GM19372 (cell line): ENCODE results near the gene UFSP2.
A peak's percentile ranks its signal among the peaks of the same experiment; 100 is the strongest.

Source experiments
- ATAC-seq: cut with Tn5 transposase; IDR thresholded peaks from one replicate; pipeline ENCODE4 v1.9.1; 2021; ENCODE audit warnings: mild to moderate bottlenecking, low read depth, moderate library complexity; ENCODE audit not compliant: unreplicated experiment

UFSP2 gene

GRCh38 chr4:185425647-185426352, at the start of gene UFSP2:
Gene UFSP2, minus strand, starts transcription at chr4:185425964. Its CDS starts 96 bp downstream, at chr4:185425868.
- peak; percentile 93 for ATAC-seq

GRCh38 chr4:185473247-185473646, 47.5 kb upstream of the UFSP2 start:
- no peak for ATAC-seq

DNA sequence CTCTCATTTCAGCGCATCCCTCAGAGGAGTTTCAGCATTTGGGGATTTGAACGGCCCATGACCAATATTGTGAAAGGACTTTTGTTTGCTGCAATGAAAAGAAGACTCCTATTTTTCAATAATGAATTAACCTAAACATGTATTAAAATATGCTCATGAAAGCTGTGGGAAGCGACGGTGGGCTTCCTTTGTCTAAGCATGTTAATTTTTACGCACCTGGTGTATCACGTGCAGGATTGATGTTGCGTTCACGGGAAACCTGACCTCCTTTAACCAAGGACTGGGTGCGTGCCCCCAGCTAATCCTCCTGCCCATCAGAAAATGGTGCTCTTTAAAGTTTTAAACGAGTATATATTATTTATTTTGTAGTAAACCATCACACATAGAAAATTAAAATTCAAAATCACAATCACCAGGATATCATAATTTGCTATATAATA, 46.4 kb upstream of the UFSP2 start:
- no peak for ATAC-seq

- ATAC-seq: peak; percentile 86
Observed at GRCh38 chr4:185471235-185472102, 45.7 kb upstream of the UFSP2 start, which contains the start of gene CCDC110. Gene CCDC110, minus strand, starts transcription at chr4:185471733. Its CDS starts 50 bp downstream, at chr4:185471683.

DNA sequence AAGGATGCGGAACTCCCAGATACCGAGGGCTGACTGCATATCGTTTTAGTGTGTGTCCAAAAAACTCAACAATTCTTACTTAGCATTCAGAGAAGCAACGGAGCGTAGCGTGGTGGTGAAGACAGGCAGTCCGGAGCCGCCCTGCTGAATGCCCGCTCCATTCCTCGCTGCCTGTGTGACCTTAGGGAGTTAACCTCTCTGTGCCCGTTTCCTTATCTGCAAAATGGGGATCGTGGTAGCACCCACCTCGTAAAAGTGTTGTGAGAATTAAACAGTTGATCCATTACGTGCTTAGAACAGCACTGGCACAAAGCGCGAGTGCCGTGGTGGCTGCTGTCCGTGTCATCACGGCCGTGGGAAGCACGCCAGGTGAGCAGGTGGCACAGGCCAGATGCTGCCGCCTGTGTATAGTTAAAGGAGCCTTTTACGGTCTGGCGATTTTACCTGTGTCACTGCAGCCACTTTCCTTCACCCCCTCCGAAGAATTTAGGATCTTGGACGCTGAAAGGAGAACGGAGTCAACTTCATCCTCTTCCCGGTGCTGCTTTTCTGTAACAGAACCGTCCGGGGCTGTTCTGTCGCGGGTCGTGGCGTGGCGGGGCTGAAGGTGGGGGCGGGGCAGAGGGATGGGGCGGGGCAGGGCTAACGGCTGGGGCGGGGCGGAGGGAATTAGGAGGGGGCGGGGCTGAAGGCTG, 44.9 kb upstream of the UFSP2 start:
- ATAC-seq: peak; percentile 11

GRCh38 chr4:185469580-185470154, 43.9 kb upstream of the UFSP2 start:
- no peak for ATAC-seq

DNA sequence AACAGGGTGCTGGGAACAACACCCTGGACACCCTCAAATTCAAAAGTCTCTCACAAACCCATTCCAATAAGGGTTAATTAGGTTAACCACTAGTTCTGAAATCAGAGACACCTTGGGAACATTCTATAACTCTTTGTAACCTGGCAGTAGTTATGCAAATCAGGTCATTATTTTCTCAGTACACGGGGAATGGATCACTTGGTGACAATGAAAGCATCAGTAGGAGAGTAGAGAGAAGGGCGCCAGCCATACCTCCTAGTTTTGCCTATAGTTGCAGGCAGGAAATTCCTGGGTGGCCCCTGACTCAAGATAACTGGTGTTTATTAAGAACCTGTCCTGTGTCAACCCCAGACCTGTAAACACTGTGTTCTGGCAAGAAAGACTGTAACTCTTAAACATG, 43.2 kb upstream of the UFSP2 start:
- no peak for ATAC-seq

DNA sequence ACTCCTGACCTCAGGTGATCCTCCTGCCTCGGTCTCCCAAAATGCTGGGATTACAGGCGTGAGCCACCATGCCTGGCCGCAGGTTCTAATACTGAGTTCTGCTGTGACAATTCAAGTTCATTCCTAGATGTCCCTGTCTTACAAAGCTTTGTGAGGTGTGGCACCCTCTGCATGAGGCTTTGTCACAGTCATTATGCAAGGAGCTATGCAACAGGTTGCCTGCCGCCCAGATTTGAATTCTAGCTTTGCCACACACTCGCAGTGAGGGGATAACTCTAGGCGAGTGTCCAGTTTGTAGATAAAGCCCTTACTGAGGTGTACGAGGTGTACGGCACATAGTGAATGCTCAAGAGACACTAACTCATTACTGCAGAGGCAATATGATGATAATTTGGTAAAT, 42.2 kb upstream of the UFSP2 start:
- ATAC-seq: no peak

- no peak for ATAC-seq
Observed at GRCh38 chr4:185467101-185467500, 41.3 kb upstream of the UFSP2 start.

- no peak for ATAC-seq
Observed at GRCh38 chr4:185465707-185466106, 39.9 kb upstream of the UFSP2 start.

DNA sequence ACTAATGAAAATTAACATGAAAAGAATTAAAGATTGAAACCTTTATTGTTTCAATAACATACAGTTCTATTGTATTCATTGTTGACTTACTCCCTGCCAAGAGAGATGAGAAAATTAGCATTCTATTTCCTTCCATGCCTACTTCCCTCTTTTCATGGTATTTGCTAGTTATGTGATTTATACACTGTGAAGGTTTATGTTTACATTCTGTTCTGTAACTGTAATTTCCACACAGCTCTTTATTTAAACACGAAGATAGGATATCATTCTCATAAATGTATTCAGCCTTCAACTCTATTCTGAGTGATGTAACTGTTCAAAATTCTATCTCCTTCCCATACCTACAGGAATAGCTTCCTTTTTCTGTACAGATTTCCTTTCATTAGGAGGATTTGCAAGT, 39.1 kb upstream of the UFSP2 start:
- no peak for ATAC-seq

DNA sequence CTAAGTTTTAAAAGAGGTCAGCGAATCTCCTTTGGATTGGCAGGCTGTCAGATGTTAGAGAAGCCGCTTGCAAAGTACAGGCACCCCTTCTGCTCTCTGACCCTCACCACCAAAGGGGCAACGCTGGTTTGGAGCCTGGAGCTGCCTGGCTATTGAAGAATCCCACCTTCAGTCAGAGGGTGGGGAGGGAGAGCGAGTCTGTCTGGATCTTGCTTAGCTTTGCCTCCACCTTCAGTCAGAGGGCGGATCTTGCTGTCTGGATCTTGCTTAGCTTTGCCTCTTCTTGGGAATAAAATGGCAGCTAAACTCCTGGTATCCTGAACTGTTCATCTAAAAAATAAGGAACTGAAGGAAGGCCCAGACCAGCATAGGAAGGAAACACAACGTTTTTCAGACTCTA, 38.4 kb upstream of the UFSP2 start:
- ATAC-seq: no peak

- no peak for ATAC-seq
Observed at GRCh38 chr4:185463541-185463940, 37.8 kb upstream of the UFSP2 start.

DNA sequence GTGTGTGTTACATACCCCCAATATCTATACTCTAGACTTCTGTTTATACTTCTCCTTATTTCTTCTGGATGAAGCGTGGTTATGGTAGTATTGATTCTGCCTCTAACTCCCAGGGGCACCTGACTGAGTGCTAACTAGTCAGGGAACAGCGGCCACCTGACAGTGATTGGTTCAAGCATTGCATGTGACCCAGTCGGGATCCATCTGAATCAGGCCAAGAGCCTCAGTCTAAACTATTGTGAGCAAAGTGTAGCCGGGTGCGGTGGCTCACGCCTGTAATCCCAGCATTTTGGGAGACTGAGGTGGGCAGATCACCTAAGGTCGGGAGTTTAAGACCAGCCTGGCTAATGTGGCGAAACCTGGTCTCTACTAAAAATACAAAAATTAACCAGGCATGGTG, 35.8 kb upstream of the UFSP2 start:
- no peak for ATAC-seq

DNA sequence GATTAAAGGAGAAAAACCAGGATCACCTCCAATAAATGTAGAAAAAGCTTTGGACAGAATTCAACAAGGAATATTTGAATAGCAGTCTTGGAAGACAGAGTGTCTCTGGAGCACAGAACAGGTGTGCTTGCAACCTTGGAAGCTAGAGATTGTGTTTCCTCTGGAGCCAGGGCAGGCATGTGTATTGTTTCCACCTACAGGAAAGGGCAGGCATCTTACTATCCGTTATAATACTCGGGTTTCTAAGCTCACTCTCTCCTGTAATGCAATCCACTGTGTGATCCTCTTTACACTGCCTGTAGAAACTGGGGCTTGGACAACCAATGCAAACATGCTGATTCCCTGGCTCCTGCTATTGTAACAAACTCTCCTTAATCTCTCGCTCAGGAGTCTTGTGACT, 31.4 kb upstream of the UFSP2 start:
- no peak for ATAC-seq

DNA sequence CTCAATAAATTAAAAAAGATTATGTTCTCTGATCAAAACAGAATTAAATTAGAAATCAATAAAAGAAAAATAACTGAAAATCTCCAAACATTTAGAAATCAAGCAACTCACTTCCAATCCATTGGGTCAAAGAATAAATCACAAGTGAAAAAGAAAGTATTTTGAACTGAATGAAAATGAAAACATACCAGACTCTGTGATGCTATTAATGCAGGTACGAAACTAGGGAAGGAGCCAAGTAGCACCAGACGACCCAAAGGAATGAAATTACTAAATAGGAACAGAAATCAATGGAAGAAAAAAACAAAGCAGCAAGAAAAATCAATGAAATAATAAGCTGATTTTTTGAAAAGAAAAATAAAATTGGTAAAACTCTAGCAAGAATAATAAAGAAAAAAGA, 30.4 kb upstream of the UFSP2 start:
- ATAC-seq: no peak

DNA sequence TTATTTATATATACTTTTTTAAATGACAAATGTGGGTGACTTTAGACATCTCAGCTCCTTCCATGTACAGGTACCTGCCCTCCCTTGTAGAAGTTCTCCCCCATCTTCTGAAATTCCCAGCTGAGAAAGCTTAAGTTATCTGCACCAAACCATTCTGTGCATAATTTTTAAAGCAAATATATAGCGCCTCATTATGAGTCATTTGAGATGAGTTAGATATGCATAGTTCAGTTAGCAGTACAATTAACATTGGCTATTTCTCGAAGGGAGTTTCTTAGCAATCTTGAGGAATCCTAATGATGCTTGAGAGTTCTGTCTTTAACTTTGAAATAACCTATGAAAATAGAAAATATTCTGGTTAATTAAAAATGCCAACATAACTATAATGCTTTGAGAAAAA, 19.4 kb upstream of the UFSP2 start:
- no peak for ATAC-seq

GRCh38 chr4:185441479-185441878, 15.7 kb upstream of the UFSP2 start:
- no peak for ATAC-seq

- ATAC-seq: no peak
Observed at GRCh38 chr4:185437809-185438208, 12.0 kb upstream of the UFSP2 start.

DNA sequence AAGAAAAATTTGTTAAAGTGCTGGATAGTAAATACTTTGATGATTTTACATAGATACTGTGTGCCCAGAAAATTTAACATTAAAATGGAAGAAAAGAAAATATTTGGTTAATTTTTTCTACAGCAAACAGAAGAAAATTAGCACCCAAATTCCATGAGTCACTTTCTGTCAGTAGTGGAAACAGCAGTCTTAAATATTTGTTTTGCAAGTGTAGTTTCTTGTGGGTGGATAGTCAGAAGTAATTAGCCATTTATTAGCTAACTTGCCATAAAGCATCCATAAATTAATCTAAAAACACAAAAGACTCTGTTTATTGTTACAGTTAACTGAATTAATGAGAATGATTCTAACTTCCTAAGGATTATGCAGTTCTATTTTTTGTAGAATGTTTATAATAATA, 9.7 kb upstream of the UFSP2 start:
- ATAC-seq: no peak

GRCh38 chr4:185429660-185430059, 3.9 kb upstream of the UFSP2 start:
- no peak for ATAC-seq
